ENCODE results near the gene PIN4. TPM values are rescaled to one million over a fixed set of nuclear protein-coding genes. Genes with fewer than 3 reads are reported as not detected.
"Not testable (repeated sequence)": the region's sequence is repeated elsewhere in the genome, so short reads cannot be mapped to it uniquely, and the experiment has no call there.

The PIN4 gene
- polyA plus RNA-seq (ENCODE audit: insufficient read length in 4 of 4) = 10 to 100 TPM; 31.0 to 59.1 (median 43.8) TPM

- peak; percentile 87 to 92 (median 90) for DNase-seq (ENCODE audit: low read depth in 4 of 4, low spot score in 3 of 4)
Observed at GRCh38 chrX:72181178-72182125, at the start of gene PIN4. Gene PIN4, plus strand, starts transcription at chrX:72181757. Its CDS starts 29 bp downstream, at chrX:72181786.

- DNase-seq (ENCODE audit: low read depth in 4 of 4, low spot score in 3 of 4) = no peak
Observed at GRCh38 chrX:72132456-72132855, 49.1 kb upstream of the PIN4 start.

- no peak for DNase-seq (ENCODE audit: low read depth in 4 of 4, low spot score in 3 of 4)
Observed at GRCh38 chrX:72133851-72134546, 47.6 kb upstream of the PIN4 start.

- DNase-seq (ENCODE audit: low read depth in 4 of 4, low spot score in 3 of 4) = no peak
Observed at GRCh38 chrX:72137846-72138495, 43.6 kb upstream of the PIN4 start.

- no peak for DNase-seq (ENCODE audit: low read depth in 4 of 4, low spot score in 3 of 4)
Observed at GRCh38 chrX:72139538-72139937, 42.0 kb upstream of the PIN4 start.

- no peak for DNase-seq (ENCODE audit: low read depth in 4 of 4, low spot score in 3 of 4)
Observed at GRCh38 chrX:72141372-72142004, 40.1 kb upstream of the PIN4 start.

DNA sequence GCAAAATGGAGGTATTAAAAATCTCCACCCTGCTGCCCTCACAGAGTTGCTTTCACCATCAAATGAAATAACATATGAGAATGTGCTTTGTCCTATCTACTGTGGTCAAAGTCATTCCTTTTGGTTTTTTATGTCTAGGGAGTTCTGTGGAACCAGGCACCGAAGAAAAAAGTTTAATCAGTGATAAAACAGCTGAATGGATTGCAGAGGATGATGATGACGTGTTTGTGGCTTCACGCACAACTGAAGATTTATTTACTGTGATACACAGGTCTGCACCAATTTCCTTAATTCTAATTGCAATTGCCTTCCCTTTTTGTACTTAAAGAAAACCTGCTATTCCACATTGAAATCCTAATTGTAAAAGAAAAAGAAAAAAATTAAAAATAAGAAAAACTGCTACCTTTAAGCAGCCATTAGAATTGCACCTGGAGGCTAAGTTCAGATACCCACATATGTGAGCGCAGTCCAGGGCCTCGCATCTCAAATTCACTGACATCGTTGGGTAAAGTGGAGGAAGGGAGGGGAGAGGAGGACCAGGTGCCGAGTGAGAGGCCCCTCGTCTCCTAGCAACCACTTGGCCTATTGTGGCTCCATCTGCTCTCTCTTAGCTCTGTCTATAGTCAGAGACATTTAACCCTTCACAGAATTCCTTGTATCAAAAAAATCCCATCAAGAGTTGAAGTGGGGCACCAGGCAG lies 39.3 kb upstream of the PIN4 start:
- DNase-seq (ENCODE audit: low read depth in 4 of 4, low spot score in 3 of 4) = no peak

GRCh38 chrX:72142794-72143608 lies 38.6 kb upstream of the PIN4 start:
- DNase-seq (ENCODE audit: low read depth in 4 of 4, low spot score in 3 of 4) = no peak

DNA sequence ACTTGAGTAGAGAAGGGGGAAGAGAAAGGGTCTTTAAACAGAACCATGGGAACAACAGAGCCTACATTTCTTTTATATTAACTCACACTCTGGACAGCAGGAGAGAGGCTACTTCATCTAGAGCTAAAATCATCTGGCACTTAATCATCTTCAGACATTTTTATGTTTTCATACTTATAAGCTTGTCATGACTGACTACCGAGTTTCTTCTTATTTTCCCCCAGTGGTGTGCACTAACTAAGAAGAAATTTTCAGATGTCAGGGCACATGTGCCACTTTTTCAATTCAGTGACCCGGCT lies 38.0 kb upstream of the PIN4 start:
- no peak for DNase-seq (ENCODE audit: low read depth in 4 of 4, low spot score in 3 of 4)

DNA sequence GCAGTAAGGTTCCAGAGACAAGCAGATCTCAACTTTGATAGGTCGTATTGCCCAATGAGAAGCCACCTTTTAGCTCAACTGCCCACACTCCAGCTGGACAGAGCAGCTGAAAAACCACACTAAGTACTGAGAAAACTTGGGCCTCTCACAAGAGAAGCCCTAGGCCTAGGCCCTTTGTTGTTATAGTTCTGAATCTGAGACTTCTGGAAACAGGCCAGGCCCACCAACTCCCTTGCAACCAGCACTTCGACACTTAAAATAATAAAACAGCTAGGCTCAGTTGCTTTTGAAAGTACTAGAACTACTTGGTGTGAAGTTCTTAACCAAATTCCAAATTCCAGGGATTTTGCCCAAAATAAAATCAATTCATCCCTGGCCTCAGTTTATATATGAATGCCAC lies 36.4 kb upstream of the PIN4 start:
- DNase-seq (ENCODE audit: low read depth in 4 of 4, low spot score in 3 of 4) = no peak

- no peak for DNase-seq (ENCODE audit: low read depth in 4 of 4, low spot score in 3 of 4)
Observed at GRCh38 chrX:72146527-72146926, 35.0 kb upstream of the PIN4 start.

DNA sequence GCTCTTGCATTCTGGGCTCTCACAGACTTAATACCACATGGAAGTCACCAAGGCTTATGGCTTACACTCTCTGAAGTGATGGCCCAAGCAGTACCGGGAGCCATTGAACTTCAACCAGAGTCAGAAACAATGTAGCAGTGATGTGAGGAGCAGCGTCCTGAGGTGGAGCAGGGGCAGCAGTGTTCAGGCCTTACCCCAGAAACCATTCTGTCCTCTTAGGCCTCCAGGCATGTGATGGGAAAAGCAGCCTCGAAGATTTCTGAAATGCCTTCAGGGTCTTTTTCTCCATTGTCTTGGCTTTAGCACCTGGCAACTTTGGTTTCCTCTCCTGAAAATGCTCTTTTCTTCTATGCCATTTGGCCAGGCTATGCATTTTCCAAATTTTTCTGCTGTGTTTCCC lies 22.8 kb upstream of the PIN4 start:
- DNase-seq (ENCODE audit: low read depth in 4 of 4, low spot score in 3 of 4) = no peak

GRCh38 chrX:72159769-72160168 lies 21.8 kb upstream of the PIN4 start:
- no peak for DNase-seq (ENCODE audit: low read depth in 4 of 4, low spot score in 3 of 4)

DNA sequence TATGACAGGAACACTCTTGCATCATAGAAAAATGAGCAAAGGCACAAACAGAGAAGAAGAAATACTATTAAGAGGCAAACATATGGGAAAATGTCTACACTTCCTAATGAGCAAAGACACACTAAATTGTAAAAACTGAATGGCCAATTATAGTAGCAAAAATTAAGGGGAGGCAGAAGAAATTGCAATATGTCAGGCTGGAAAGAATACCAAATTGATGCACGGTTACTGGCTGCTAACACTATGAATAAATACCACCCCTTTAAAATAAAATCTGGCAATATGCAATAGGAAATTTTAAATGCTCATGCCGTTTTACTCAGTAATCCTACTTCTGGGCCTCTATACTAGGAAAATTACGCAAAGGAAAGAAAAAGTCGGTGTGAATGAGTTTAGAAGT lies 16.0 kb upstream of the PIN4 start:
- DNase-seq (ENCODE audit: low read depth in 4 of 4, low spot score in 3 of 4) = no peak

GRCh38 chrX:72169008-72169728 lies 12.4 kb upstream of the PIN4 start:
- DNase-seq (ENCODE audit: low read depth in 4 of 4, low spot score in 3 of 4) = no peak

GRCh38 chrX:72176289-72176688 lies 5.3 kb upstream of the PIN4 start:
- not testable (repeated sequence) for DNase-seq (ENCODE audit: low read depth in 4 of 4, low spot score in 3 of 4)

- no peak for DNase-seq (ENCODE audit: low read depth in 4 of 4, low spot score in 3 of 4)
Observed at GRCh38 chrX:72176981-72177380, 4.6 kb upstream of the PIN4 start.

- no peak for DNase-seq (ENCODE audit: low read depth in 4 of 4, low spot score in 3 of 4)
Observed at GRCh38 chrX:72180539-72180938, 1.0 kb upstream of the PIN4 start.

GRCh38 chrX:72182924-72183323 lies 1.4 kb downstream of the PIN4 start:
- no peak for DNase-seq (ENCODE audit: low read depth in 4 of 4, low spot score in 3 of 4)

Measured in left renal pelvis (tissue), 4 donors.